Inferior parietal cortex (tissue), 1 donor: ENCODE results near the gene PID1.

ENCODE experiments used
- DNase-seq: peaks from one replicate; pipeline ENCODE4 v3.0.0-alpha.2; 2016; ENCODE audit errors: extremely low spot score

Gene PID1

GRCh38 chr2:229118927-229119326 is 152.2 kb downstream of the PID1 start:
- no peak for DNase-seq

- DNase-seq: no peak
Observed at GRCh38 chr2:229118336-229118735, 152.8 kb downstream of the PID1 start.

- DNase-seq: no peak
Observed at GRCh38 chr2:229111744-229112143, 159.3 kb downstream of the PID1 start.

GRCh38 chr2:229109195-229109594 is 161.9 kb downstream of the PID1 start:
- no peak for DNase-seq

- DNase-seq: no peak
Observed at GRCh38 chr2:229107601-229108000, 163.5 kb downstream of the PID1 start.

- DNase-seq: no peak
Observed at GRCh38 chr2:229104974-229105387, 166.1 kb downstream of the PID1 start.

GRCh38 chr2:229104025-229104424 is 167.1 kb downstream of the PID1 start:
- no peak for DNase-seq

GRCh38 chr2:229101314-229101713 is 169.8 kb downstream of the PID1 start:
- DNase-seq: no peak

- DNase-seq: no peak
Observed at GRCh38 chr2:229099231-229099630, 171.9 kb downstream of the PID1 start.

- DNase-seq: no peak
Observed at GRCh38 chr2:229098801-229099200, 172.3 kb downstream of the PID1 start.

GRCh38 chr2:229096409-229097066 is 174.5 kb downstream of the PID1 start:
- no peak for DNase-seq

- DNase-seq: no peak
Observed at GRCh38 chr2:229095472-229095871, 175.6 kb downstream of the PID1 start.

- DNase-seq: no peak
Observed at GRCh38 chr2:229090225-229090624, 180.9 kb downstream of the PID1 start.

GRCh38 chr2:229089776-229090175 is 181.3 kb downstream of the PID1 start:
- no peak for DNase-seq

GRCh38 chr2:229088966-229089700 is 182.0 kb downstream of the PID1 start:
- no peak for DNase-seq

- DNase-seq: no peak
Observed at GRCh38 chr2:229088517-229088913, 182.6 kb downstream of the PID1 start.

GRCh38 chr2:229087843-229088516 is 183.1 kb downstream of the PID1 start:
- no peak for DNase-seq

GRCh38 chr2:229087267-229087666 is 183.8 kb downstream of the PID1 start:
- DNase-seq: no peak

GRCh38 chr2:229085439-229085838 is 185.6 kb downstream of the PID1 start:
- DNase-seq: no peak

GRCh38 chr2:229084447-229084846 is 186.6 kb downstream of the PID1 start:
- no peak for DNase-seq

GRCh38 chr2:229083606-229084340 is 187.3 kb downstream of the PID1 start:
- no peak for DNase-seq

GRCh38 chr2:229081411-229081810 is 189.7 kb downstream of the PID1 start:
- DNase-seq: no peak
